Stimulated activated CD4-positive, alpha-beta T cell treated with anti-CD3 and anti-CD28 coated beads, TNF-alpha, amount 100 ng/mL, for 24 hours (primary cell): ENCODE measurements around the gene TPSAB1.
"Not testable (repeated sequence)": the region's sequence is repeated elsewhere in the genome, so short reads cannot be mapped to it uniquely, and the experiment has no call there.

Experiments used
- DNase-seq, 3 experiments: peaks; one replicate each; pipeline ENCODE4 v3.0.0-alpha.2; 2020; ENCODE audit warnings: low read depth in 3 of 3

TPSAB1 gene

DNA sequence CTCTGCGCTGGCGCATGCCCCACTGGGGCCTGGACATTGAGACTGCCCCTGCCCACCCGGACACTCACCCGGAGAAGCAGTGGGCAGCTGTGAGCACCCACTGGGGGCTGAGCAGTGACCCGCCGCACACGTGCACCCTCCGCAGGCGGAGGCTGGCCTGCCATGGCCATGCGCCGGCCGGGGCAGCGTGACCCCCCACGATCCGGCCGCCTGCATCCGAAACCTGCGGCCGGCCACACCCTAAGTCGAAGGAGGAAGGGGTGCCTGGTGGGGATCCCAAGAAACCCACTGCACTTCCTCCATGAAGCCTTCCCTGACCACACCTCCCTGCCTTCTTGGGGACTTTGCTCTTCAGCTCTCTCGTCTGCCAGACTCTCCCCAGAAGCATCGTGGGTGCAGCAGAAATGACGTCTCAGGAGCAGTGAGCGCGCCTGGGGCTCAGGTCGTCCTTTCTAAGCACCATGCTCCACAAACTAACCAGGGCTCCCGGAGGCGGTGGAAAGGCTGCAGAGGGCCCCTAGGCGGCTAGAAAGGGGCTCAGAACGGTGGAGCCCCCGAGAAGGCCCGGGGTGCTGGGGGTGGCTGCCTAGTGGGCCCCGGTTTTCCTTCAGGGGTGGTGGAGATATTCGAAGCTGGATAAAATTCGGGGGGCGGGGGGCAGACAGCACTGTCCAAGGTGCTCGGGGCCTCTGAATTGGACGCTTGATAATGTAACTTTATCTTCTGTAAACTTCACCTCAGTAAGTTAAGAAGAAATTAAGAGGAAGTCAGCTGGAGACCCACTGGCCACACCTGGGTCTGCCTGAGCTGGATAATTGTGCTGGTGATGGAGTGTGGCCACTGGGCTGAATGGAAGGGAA lies 16.9 kb upstream of the TPSAB1 start:
- DNase-seq, result no peak

DNA sequence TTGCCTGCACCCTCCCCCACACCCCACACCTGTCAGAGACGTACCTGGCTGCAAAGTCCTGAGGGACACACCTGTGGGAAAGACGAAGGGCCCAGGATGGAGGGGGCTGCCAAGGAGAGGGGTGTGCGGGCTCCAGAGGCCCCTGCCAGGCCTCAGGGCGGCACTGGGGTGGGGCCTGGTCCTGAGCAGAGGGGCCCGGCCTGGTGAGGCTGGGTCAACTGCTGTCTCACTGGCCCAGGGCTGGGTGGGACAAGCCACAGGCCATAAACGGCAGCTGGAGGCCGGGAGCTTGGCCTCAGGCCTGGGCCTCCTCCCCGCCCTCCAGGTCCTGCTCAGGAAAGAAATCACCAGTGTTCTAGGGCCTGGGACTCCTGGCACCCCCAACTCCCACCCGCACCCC lies 15.9 kb upstream of the TPSAB1 start:
- no peak for DNase-seq

DNA sequence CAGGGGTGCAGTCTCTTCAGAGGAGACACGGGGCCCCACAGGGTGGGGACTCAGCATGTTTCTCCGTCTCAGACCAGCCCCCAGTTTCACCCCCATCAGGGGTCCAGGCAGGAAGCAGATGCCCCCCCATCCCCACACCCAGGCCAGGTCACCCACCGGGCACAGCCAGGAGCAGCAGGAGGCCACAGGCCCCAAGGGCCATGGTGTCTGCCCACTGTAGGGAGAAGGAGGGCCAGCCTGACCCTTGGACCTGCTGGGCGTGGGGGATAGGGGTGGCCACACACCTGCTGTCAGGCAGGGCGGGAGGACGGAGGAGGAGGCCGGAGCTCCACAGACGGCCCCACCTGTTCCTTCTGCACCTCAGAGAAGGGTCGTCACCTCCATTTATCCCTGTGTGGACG lies 15.5 kb upstream of the TPSAB1 start, which contains the start of gene TPSG1:
TSS of gene TPSG1 (minus strand) at position 218 of the 401 bp plus-strand sequence. CDS start at position 202, 16 bp downstream.
- DNase-seq, result no peak

DNA sequence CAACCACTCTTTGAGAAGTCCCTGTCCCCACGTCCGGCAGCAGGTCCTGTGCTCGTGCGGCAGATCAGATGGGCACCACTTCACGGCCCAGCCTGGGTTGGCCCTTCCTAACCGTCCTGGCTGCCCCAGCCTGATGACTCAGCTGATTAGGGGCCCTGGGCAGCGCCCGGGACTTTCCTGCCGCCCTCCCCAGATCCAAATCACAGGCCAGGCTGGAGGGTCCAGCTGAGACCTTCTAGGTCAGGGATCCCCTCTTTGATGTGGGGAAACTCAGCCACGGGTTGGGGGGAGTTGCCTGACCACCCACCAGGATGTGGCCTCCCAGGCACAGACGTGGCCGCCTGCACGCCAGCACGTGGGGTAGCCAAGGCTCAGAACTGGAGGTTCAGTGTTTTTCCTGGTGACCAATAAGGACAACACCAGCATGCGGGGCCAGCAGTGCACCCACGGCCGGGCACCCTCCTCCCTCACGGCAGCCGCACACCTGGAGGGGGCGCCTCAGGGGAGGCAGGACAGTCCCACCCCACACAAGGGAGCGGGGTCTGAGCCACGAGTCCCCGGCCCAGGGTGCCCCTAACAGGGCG lies 14.7 kb upstream of the TPSAB1 start:
- not testable (repeated sequence) for DNase-seq

DNA sequence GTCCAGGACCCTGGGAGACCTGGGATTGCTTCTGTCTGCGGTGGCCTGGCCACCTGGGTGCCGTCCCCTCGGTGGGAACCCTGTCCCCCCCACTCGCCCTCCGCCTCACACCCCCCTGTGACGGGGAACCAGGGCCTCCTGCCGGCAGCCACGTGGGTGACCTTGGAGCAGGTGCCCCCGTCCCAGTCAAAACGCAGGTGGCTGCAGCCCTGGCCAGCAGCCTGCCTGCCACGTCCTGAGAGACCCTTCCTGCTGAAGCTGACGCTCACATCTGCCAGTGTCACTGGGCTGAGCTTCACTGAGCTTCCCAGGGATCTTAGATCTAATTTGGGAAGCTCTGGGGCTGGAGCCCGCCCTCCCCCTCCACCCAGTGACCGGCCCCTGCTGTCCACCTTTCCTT lies 13.8 kb upstream of the TPSAB1 start:
- DNase-seq, result not testable (repeated sequence)

DNA sequence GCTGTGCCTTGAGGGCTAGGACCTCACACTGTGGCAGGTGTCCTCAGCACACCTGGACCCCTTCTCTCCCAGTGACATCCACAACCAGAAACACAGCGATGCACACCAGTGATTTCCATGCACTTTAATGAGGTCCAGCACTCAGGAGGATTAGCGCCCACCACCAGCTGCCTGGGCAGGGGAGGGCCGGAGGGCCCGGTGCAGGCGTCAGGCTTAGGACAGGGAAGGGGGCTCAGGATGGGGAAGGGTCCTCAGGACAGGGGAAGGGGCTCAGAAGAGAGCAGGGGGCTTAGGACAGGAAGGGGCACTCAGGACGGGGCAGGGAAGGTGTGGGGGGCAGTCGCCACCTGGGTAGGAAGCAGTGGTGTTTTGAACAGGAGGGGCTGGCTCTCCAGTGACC lies 12.3 kb upstream of the TPSAB1 start:
- not testable (repeated sequence) for DNase-seq

DNA sequence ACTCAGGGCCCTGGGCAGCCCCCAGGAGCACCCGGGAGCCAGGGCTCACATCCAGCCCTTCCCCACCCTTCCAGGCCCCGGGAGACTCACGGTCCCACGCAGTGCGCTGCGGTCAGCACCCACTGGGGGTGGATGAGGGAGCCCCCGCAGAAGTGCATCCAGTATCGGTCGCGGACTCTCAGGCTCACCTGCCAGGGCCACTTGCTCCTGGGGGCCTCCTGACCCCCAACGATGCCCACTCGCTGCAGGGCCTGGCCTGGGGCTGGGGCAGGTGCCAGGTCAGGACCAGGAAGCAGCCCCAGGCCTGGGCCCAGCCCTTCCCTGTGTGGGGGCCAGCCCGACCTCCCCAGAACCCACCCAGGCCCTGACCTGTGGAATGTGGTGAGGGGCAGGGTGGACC lies 11.0 kb upstream of the TPSAB1 start:
- DNase-seq, result not testable (repeated sequence)

DNA sequence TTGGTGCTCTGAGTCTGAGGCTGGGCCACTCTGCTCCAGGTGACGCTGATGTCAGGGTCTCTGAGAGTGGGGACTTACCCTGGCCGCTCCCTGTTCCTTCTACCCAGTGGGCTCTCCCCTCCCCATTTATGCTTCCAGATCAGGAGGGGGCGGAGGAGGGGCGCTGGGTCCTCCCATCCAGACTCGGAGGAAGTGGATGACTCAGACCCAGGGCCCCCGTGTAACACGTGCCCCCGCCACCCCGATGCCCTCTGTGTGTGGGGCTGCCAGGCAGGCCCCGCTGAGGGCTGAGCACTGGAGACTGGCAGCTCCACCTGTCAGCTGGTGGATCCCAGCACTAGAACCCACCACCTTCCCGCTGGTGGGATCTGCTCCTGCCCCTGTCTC lies 10.4 kb upstream of the TPSAB1 start, which contains the start of gene TPSB2:
TSS of gene TPSB2 (minus strand) at position 101 of the 387 bp plus-strand sequence. CDS start 233 bp downstream, outside the sequence.
- not testable (repeated sequence) for DNase-seq

DNA sequence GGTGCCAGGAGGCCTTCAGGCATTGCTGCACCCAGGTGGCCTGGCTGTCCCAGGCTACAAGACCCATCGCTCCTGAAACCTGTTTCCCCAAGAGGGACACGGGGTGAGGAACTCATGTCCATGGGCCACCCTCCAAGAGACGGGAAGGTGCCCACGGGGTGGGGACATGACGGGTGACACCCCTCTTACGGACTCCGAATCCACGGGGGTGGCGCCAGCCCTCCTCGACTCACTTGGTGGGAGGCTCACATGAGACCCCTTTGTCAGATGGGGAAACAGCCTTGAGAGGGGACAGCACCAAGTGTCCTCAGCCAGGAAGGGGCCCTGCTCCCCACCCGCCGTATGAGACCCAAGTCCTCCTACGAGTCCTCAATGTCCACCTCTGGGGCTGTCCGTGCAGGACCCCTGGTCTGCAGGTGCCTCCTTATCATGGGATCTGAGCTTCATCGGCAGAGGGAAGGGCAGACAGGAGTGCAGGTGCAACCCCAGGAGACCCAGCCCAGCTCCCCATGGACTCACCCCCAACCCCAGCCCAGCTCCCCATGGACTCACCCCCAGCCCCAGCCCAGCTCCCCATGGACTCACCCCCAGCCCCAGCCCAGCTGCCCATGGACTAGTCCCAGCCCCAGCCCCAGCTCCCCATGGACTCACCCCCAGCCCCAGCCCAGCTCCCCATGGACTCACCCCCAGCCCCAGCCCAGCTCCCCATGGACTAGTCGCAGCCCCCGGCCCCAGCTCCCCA lies 9.9 kb upstream of the TPSAB1 start:
- not testable (repeated sequence) for DNase-seq

DNA sequence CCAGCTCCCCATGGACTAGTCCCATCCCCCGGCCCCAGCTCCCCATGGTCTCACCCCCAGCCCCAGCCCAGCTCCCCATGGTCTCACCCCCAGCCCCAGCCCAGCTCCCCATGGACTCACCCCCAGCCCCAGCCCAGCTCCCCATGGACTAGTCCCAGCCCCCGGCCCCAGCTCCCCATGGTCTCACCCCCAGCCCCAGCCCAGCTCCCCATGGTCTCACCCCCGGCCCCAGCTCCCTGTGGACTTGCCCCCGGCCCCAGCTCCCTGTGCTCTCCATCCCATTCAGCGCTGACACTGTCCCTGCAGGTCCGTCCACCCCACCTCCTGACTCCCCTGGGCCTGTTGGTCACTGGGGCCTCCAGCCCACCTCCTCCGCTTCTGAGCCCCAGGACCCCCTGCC lies 9.2 kb upstream of the TPSAB1 start:
- not testable (repeated sequence) for DNase-seq

DNA sequence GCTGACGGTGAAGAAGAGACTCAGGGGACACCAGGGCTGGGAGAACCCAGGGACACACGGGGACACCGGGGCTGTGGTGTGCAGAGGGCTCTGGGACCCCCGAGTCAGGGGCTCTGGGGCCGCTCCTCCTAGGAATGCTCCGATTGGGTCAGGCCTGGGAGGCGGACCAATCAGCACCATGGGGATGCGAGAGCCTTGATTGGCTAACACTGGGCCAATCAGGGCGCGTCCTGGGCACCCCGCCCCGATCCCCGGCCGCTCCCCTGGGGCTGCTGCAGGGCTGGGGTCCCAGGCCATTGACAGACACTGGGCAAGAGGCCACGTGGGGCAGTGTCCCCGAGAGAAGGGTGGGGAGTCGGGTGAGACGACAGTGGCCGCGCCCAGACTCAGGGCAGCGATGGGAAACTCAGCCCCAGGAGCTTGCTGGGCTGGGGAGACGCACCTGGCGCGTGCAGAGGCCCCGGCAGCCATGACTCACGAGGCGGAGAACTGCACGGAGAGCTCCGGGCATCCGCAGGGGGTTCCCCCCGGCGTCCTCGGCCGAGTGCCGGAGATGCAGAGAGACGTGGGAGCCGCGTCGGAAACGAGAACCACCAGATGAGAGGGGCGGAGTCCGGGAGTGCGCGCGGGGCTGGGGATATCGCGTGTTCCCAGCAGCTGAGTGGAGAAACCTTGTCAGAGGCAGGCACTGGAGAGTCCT lies 8.3 kb upstream of the TPSAB1 start:
- not testable (repeated sequence) for DNase-seq

DNA sequence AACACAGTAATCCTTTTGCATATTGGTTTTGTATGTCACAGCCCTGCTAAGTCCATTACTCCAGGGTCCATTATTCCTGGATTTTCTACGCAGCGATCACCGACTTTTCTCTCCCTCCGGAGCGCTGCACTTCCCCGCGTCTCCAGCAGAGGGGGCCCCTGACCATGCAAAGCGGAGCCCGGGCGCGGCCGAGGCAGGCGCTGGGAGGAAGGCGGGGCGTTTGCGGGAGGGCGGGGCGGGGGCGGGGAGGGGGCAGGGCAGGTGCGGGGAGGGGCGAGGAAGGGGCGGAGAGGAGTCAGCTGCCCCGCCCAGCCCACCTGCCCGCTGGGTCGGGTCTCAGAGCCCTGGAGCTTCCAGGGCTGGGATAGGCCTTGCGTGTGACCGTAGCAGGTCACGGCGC lies 3.8 kb upstream of the TPSAB1 start:
- not testable (repeated sequence) for DNase-seq

DNA sequence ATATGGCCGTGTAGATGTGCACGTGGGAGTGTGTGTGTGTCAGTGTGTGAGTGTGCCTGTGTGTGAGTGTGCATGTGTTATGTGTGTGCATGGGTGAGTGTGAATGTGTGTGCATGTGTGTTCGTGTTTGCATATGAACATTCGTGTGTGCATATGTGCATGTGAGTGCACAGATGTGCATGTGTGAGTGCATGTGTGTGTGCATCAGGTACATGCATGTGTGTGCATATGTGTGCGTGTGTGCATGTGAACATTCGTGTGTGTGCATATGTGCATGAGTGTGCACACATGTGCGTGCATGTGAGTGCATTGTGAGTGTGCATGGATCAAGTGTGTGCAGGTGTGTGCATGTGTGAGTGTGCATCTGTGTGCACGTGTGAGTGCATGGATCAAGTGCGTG lies 2.5 kb upstream of the TPSAB1 start:
- no peak for DNase-seq

DNA sequence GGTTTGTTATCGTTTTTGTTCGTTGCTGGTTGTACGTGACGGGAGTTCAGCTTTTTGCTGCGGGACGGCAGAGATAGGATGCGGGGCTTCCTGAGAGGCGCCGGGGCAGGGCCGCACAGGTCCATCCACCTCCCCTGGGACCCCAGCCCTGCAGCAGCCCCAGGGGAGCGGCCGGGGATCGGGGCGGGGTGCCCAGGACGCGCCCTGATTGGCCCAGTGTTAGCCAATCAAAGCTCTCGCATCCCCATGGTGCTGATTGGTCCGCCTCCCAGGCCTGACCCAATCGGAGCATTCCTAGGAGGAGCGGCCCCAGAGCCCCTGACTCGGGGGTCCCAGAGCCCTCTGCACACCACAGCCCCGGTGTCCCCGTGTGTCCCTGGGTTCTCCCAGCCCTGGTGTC lies 1.6 kb upstream of the TPSAB1 start:
- not testable (repeated sequence) for DNase-seq

DNA sequence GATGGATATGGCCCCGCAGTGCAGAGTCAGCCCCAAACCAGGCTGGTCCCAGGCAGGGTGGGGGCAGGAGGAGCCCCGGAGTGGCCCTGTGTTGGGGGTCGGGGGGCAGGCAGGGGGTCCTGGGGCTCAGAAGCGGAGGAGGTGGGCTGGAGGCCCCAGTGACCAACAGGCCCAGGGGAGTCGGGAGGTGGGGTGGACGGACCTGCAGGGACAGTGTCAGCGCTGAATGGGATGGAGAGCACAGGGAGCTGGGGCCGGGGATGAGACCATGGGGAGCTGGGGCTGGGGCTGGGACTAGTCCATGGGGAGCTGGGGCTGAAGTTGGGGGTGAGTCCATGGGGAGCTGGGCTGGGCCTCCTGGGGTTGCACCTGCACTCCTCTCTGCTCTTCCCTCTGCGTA lies 930 bp upstream of the TPSAB1 start:
- DNase-seq, result not testable (repeated sequence)

DNA sequence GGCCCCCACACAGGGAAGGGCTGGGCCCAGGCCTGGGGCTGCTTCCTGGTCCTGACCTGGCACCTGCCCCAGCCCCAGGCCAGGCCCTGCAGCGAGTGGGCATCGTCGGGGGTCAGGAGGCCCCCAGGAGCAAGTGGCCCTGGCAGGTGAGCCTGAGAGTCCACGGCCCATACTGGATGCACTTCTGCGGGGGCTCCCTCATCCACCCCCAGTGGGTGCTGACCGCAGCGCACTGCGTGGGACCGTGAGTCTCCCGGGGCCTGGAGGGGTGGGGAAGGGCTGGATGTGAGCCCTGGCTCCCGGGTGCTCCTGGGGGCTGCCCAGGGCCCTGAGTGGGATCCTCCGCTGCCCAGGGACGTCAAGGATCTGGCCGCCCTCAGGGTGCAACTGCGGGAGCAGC lies 576 bp downstream of the TPSAB1 start:
- not testable (repeated sequence) for DNase-seq

DNA sequence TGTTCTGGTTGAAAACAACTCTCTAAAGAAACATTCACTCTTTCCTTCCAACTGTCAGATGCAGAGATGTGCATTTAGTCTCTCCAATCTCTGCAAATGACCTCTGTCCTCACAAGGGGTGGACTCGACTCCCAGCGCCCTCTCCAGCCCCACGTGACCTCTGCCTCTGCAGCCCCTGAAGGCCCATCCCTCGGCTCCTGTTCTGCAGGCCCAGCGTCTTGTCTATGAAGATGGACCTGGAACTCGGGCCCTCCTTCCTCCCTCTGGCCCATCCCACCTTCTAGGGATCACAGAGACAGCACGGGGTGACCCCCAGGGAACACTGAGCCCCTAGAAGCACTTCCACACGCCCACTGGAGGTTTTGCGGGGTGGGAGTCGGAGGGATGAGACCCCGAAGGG lies 2.9 kb downstream of the TPSAB1 start:
- not testable (repeated sequence) for DNase-seq

DNA sequence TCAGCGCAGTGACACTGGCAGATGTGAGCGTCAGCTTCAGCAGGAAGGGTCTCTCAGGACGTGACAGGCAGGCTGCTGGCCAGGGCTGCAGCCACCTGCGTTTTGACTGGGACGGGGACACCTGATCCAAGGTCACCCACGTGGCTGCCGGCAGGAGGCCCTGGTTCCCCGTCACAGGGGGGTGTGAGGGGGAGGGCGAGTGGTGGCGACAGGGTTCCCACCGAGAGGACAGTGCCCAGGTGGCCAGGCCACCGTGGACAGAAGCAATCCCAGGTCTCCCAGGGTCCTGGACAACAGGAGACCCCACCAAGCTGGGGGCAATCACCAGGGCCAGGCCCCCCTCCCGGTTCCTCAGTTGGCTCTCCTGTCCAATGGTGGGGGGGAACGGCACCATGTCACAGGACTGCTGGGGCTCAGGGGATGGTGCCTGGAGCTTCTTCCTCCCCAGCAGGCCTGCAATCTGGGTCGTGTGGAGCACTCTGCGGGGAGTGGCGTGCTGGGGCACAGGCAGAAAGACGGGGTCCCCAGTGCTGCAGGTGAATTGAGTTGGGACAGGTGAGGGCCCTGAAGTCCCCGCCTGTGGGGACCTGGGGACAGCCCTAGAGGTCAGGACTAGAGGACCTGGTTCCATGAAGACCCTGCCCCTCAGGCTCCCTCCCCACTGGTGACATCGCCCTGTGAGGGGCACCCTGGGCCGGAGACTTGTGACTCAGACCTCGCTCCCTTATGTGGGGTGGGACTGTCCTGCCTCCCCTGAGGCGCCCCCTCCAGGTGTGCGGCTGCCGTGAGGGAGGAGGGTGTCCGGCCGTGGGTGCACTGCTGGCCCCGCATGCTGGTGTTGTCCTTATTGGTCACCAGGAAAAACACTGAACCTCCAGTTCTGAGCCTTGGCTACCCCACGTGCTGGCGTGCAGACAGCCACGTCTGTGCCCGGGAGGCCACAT lies 3.7 kb downstream of the TPSAB1 start:
- DNase-seq, result not testable (repeated sequence)

DNA sequence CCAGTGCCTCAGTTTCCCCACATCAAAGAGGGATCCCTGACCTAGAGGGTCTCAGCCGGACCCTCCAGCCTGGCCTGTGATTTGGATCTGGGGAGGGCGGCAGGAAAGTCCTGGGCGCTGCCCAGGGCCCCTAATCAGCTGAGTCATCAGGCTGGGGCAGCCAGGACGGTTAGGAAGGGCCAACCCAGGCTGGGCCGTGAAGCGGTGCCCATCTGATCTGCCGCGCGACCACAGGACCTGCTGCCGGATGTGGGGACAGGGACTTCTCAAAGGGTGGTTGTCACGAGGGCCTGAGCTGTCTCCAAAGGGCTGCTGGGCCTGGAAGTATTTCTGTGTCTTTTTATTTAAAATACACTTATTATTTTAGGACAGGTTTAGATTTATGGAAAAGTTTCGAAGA lies 4.4 kb downstream of the TPSAB1 start:
- no peak for DNase-seq

DNA sequence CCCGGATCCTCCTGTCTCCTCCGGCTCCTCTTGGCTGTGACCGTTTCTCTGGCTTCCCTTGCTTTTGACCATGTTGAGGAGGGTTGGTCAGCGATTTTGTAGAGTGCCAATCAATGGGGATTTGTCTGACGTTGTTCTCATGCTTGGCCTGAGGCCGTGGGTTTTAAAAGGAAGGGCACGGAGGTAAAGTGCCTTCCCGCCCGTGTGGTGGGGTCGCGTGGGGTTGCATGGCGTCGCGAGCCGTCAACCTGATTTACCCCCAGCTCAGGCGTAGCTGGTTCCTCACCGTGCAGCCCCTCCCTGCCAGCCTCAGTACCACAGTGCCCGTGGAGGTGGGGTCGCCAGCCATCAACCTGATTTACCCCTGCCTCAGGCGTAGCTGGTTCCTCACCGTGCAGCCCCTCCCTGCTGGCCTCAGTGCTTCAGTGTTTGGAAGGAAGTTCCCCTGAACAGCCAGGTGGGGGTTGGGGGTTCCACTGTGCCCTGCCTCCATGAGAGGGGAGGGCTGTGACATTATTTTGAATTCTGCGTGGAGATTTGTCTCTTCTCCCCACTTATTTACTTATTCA lies 5.0 kb downstream of the TPSAB1 start:
- DNase-seq, result no peak
